ENCODE measurements around the gene ABHD12B. TPM values are rescaled to one million over a fixed set of nuclear protein-coding genes. Genes with fewer than 3 reads are reported as not detected.

The ABHD12B gene
- total and polyA plus RNA-seq, 9 of the 15 experiments (the other 6 are each of a cell fraction or from before 2014, with no cell fraction given): not detected

- intact Hi-C loops (cut with micrococcal nuclease): loop anchor here (10.0 kb wide), 1 partner anchor 271 kb away; no protein-coding TSS in a partner anchor
- no peaks in the 10 kb centered on the region for H3K9me1 ChIP-seq (ENCODE audit: control insufficient read depth, insufficient read depth, low read length)
- no peak overlapping the region for H3K4me2 ChIP-seq (ENCODE audit: insufficient read depth, low read length)
- ChIA-PET CTCF (ENCODE audit: low intra/inter-chr PET ratio) (no interaction called here), POLR2A (interaction anchor here (2.0 kb wide), 1 partner anchor 9 kb away, joined by 5 read pairs; the partner anchor contains the start of gene PYGL)
- ATAC-seq: no peak
- no TSS peak for BruUV-seq (replicated peaks)
- no peaks in the 10 kb centered on the region for H3K79me2 ChIP-seq (ENCODE audit: control insufficient read depth, insufficient read depth, low read length)
- TF ChIP-seq SMARCA5 (IDR thresholded peaks at IDR 0.05): no peak
- TF ChIP-seq YBX1 (IDR thresholded peaks at IDR 0.05): no peak
- no peak for TF ChIP-seq E2F3 (CRISPR knock-in tag; IDR thresholded peaks at IDR 0.05)
- no peak for TF ChIP-seq ILF3 (IDR thresholded peaks at IDR 0.05; ENCODE audit: borderline replicate concordance)
- no peak for TF ChIP-seq ZNF23 (CRISPR knock-in tag; IDR thresholded peaks at IDR 0.05)
- no peak for TF ChIP-seq THRB (CRISPR knock-in tag; conservative IDR thresholded peaks at IDR 0.05)
- TF ChIP-seq THAP7 (CRISPR knock-in tag; IDR thresholded peaks at IDR 0.05): no peak
- no peak for TF ChIP-seq NCOA4 (IDR thresholded peaks at IDR 0.05; ENCODE audit: partially characterized antibody)
- TF ChIP-seq NCOA2 (IDR thresholded peaks at IDR 0.05; ENCODE audit: partially characterized antibody in 2 of 2): no peak
- TF ChIP-seq, protein P1, sequence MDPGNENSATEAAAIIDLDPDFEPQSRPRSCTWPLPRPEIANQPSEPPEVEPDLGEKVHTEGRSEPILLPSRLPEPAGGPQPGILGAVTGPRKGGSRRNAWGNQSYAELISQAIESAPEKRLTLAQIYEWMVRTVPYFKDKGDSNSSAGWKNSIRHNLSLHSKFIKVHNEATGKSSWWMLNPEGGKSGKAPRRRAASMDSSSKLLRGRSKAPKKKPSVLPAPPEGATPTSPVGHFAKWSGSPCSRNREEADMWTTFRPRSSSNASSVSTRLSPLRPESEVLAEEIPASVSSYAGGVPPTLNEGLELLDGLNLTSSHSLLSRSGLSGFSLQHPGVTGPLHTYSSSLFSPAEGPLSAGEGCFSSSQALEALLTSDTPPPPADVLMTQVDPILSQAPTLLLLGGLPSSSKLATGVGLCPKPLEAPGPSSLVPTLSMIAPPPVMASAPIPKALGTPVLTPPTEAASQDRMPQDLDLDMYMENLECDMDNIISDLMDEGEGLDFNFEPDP (CRISPR knock-in tag; IDR thresholded peaks at IDR 0.05): no peak
- no peak for TF ChIP-seq IFI16 (CRISPR knock-in tag; IDR thresholded peaks at IDR 0.05)
- TF ChIP-seq MAFF (IDR thresholded peaks at IDR 0.05; ENCODE audit: low read length): no peak
- TF ChIP-seq, protein P2, sequence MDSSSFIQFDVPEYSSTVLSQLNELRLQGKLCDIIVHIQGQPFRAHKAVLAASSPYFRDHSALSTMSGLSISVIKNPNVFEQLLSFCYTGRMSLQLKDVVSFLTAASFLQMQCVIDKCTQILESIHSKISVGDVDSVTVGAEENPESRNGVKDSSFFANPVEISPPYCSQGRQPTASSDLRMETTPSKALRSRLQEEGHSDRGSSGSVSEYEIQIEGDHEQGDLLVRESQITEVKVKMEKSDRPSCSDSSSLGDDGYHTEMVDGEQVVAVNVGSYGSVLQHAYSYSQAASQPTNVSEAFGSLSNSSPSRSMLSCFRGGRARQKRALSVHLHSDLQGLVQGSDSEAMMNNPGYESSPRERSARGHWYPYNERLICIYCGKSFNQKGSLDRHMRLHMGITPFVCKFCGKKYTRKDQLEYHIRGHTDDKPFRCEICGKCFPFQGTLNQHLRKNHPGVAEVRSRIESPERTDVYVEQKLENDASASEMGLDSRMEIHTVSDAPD (CRISPR knock-in tag; IDR thresholded peaks at IDR 0.05): no peak
- no peak for TF ChIP-seq SAFB2 (IDR thresholded peaks at IDR 0.05; ENCODE audit: borderline replicate concordance, low read depth, low read length, severe bottlenecking)
- no peak for FAIRE-seq
- no peaks in the 10 kb centered on the region for H4K20me1 ChIP-seq (replicated peaks; ENCODE audit: control insufficient read depth, insufficient read depth, low read length)
- in situ Hi-C loops (cut with MboI): no loop called here
- H3K27me3 ChIP-seq (ENCODE audit: control insufficient read depth in 2 of 2, insufficient read depth in 2 of 2, low read length in 2 of 2): no peaks in the 10 kb centered on the region
- H3K4me1 ChIP-seq (replicated peaks in 1 of 2; ENCODE audit: control insufficient read depth in 2 of 2, insufficient read depth in 2 of 2, low read length in 2 of 2): peaks cover 0 to 12% of the 10 kb centered on the region in 2 experiments; a peak in 3 of 5 replicates
- no peak overlapping the region for H3K9ac ChIP-seq (ENCODE audit: insufficient read depth in 1 of 2, low read depth in 2 of 2, low read length in 2 of 2)
- no peak overlapping the region for H3K27ac ChIP-seq (ENCODE audit: extremely low read depth, low read depth, low read length)
- no peaks in the 10 kb centered on the region for H3K9me3 ChIP-seq (replicated peaks; ENCODE audit: control insufficient read depth, insufficient read depth, low read depth, low read length)
- WGBS (ENCODE audit: insufficient coverage, low coverage, missing lambda C conversion rate): 44% methylated on average over 1 of the region's 1 CpG
- H2AFZ ChIP-seq (ENCODE audit: low read depth, low read length): no peak overlapping the region
- H3K4me3 ChIP-seq: no peak overlapping the region
- H3K36me3 ChIP-seq (ENCODE audit: control insufficient read depth, insufficient read depth, low read length): no peaks in the 10 kb centered on the region
- no peak for DNase-seq (ENCODE audit: extremely low read depth in 1 of 4, low spot score in 3 of 4)
Observed at GRCh38 chr14:50953502-50953901, 81.6 kb downstream of the ABHD12B start.
